ENCODE measurements around the gene TPP2. TPM values are rescaled to one million over a fixed set of nuclear protein-coding genes. Genes with fewer than 3 reads are reported as not detected.

The TPP2 gene
- 35.1 and 39.1 TPM in 2 replicates for total RNA-seq (2014; rRNA removed; shearing (Covaris generic))

- peak; percentile 98 for DNase-seq (ENCODE audit: low read depth)
These were observed at the start of gene TPP2 for GRCh38 chr13:102596147-102597028. TPP2 (plus strand) TSS chr13:102596986; CDS start chr13:102597039, 53 bp downstream.

GRCh38 chr13:102548811-102549210, 48.0 kb upstream of the TPP2 start:
- no peak for DNase-seq (ENCODE audit: low read depth)

GRCh38 chr13:102550507-102550906, 46.3 kb upstream of the TPP2 start:
- no peak for DNase-seq (ENCODE audit: low read depth)

- peak; percentile 23 for DNase-seq (ENCODE audit: low read depth)
These were observed 40.8 kb upstream of the TPP2 start for GRCh38 chr13:102555914-102556553.

GRCh38 chr13:102556806-102557205, 40.0 kb upstream of the TPP2 start:
- DNase-seq (ENCODE audit: low read depth): no peak

GRCh38 chr13:102558029-102558428, 38.8 kb upstream of the TPP2 start:
- DNase-seq (ENCODE audit: low read depth): no peak

GRCh38 chr13:102561933-102562332, 34.9 kb upstream of the TPP2 start:
- no peak for DNase-seq (ENCODE audit: low read depth)

GRCh38 chr13:102563267-102563666, 33.5 kb upstream of the TPP2 start:
- DNase-seq (ENCODE audit: low read depth): no peak

GRCh38 chr13:102564564-102564963, 32.2 kb upstream of the TPP2 start:
- no peak for DNase-seq (ENCODE audit: low read depth)

- DNase-seq (ENCODE audit: low read depth): no peak
These were observed 30.3 kb upstream of the TPP2 start for GRCh38 chr13:102566513-102566912.

GRCh38 chr13:102567857-102568256, 28.9 kb upstream of the TPP2 start:
- no peak for DNase-seq (ENCODE audit: low read depth)

GRCh38 chr13:102569488-102569887, 27.3 kb upstream of the TPP2 start:
- DNase-seq (ENCODE audit: low read depth): no peak

- no peak for DNase-seq (ENCODE audit: low read depth)
These were observed 25.7 kb upstream of the TPP2 start for GRCh38 chr13:102571075-102571474.

- no peak for DNase-seq (ENCODE audit: low read depth)
These were observed 24.5 kb upstream of the TPP2 start for GRCh38 chr13:102572323-102572722.

GRCh38 chr13:102580552-102581169, 16.1 kb upstream of the TPP2 start:
- peak; percentile 32 for DNase-seq (ENCODE audit: low read depth)

- DNase-seq (ENCODE audit: low read depth): no peak
These were observed 14.5 kb upstream of the TPP2 start for GRCh38 chr13:102582256-102582655.

GRCh38 chr13:102584434-102584833, 12.4 kb upstream of the TPP2 start:
- no peak for DNase-seq (ENCODE audit: low read depth)

- no peak for DNase-seq (ENCODE audit: low read depth)
These were observed 10.2 kb upstream of the TPP2 start for GRCh38 chr13:102586615-102587014.

GRCh38 chr13:102587916-102588315, 8.9 kb upstream of the TPP2 start:
- DNase-seq (ENCODE audit: low read depth): no peak

- DNase-seq (ENCODE audit: low read depth): no peak
These were observed 7.4 kb upstream of the TPP2 start for GRCh38 chr13:102589301-102589822.

- peak; percentile 53 for DNase-seq (ENCODE audit: low read depth)
These were observed 4.6 kb upstream of the TPP2 start for GRCh38 chr13:102591988-102592781.

- no peak for DNase-seq (ENCODE audit: low read depth)
These were observed 3.3 kb upstream of the TPP2 start for GRCh38 chr13:102593466-102593865.
